ENCODE measurements around the gene MED16. TPM values are rescaled to one million over a fixed set of nuclear protein-coding genes. Genes with fewer than 3 reads are reported as not detected.

MED16 gene
- total and polyA plus RNA-seq, 2 of the 4 experiments (the other 2 are of a cell fraction): 8.1 to 40.2 TPM

- Histone ChIP-seq H4K91ac (ENCODE audit: insufficient read depth, low read depth, low read length) (no peak overlapping the region), H3K23ac (ENCODE audit: low read depth, low read length) (no peak overlapping the region), H2AK5ac (ENCODE audit: low read depth, low read length) (no peak overlapping the region), H3K27ac (ENCODE audit: insufficient read depth, low read length) (no peak overlapping the region), H2AK9ac (replicated peaks; ENCODE audit: low read depth, low read length, poor library complexity) (no peak overlapping the region), H3K4me1 (ENCODE audit: control insufficient read depth, insufficient read depth, low read length) (peaks cover 5% of the 10 kb centered on the region; the same call in 1 of the 2 replicates), H4K20me1 (ENCODE audit: insufficient read depth, low read length) (peaks cover 84% of the 10 kb centered on the region), H3K4ac (ENCODE audit: low read depth, low read length) (no peak overlapping the region), H3K18ac (ENCODE audit: low read depth, low read length) (no peak overlapping the region), H3K56ac (ENCODE audit: extremely low read depth, insufficient read depth, low read length) (no peak overlapping the region), H2BK20ac (ENCODE audit: low read depth, low read length) (no peak overlapping the region), H3K4me2 (ENCODE audit: low read depth, low read length) (no peak overlapping the region), H3K9me1 (ENCODE audit: insufficient read depth, low read length) (no peaks in the 10 kb centered on the region; the same call in 1 of the 2 replicates), H3K27me3 (ENCODE audit: control insufficient read depth, insufficient read depth, low read length) (no peaks in the 10 kb centered on the region), H3K14ac (replicated peaks; ENCODE audit: low read depth, low read length) (no peak overlapping the region), H3K9me3 (ENCODE audit: control insufficient read depth, insufficient read depth, low read length) (no peaks in the 10 kb centered on the region), H3K36me3 (ENCODE audit: control insufficient read depth, insufficient read depth, low read length) (peaks cover 15% of the 10 kb centered on the region), H4K5ac (ENCODE audit: low read depth, low read length) (no peak overlapping the region), H2BK5ac (ENCODE audit: low read depth, low read length, poor library complexity, severe bottlenecking) (no peak overlapping the region), H3K79me1 (ENCODE audit: low read depth in 1 of 2, low read length in 2 of 2) (peaks cover 12 to 76% of the 10 kb centered on the region in 2 experiments), H3K9ac (ENCODE audit: low read depth, low read length) (no peak overlapping the region), H2BK120ac (ENCODE audit: low read depth, low read length) (no peak overlapping the region), H2BK15ac (ENCODE audit: low read depth, low read length) (no peak overlapping the region), H4K8ac (ENCODE audit: low read depth in 2 of 2, low read length in 2 of 2) (no peak overlapping the region), H2AFZ (replicated peaks; ENCODE audit: low read length, poor library complexity) (no peak overlapping the region), H3K4me3 (ENCODE audit: insufficient read depth, low read depth, low read length) (no peak overlapping the region)
- intact Hi-C loops (cut with micrococcal nuclease) (no loop called here), dilution Hi-C loops (cut with HindIII; ENCODE audit: low sequenced_read_pairs, unreplicated experiment) (no loop called here), in situ Hi-C loops (cut with MboI; ENCODE audit: low sequenced_read_pairs) (no loop called here)
- no TSS peak for BruUV-seq (replicated peaks)
- 100% methylated on average over 2 of the region's 8 CpGs; no CpG with 5 or more reads in 1 of the 2 experiments for WGBS, 2 experiments (ENCODE audit: extremely low coverage in 2 of 2, insufficient read length in 1 of 2)
- POLR2A ChIA-PET (ENCODE audit: unreplicated experiment): interaction anchor here (0.6 kb wide), 1 partner anchor 11 kb away, joined by 3 read pairs; no protein-coding TSS in a partner anchor
- TF ChIP-seq, protein P1, sequence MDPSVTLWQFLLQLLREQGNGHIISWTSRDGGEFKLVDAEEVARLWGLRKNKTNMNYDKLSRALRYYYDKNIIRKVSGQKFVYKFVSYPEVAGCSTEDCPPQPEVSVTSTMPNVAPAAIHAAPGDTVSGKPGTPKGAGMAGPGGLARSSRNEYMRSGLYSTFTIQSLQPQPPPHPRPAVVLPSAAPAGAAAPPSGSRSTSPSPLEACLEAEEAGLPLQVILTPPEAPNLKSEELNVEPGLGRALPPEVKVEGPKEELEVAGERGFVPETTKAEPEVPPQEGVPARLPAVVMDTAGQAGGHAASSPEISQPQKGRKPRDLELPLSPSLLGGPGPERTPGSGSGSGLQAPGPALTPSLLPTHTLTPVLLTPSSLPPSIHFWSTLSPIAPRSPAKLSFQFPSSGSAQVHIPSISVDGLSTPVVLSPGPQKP (IDR thresholded peaks at IDR 0.05; ENCODE audit: borderline replicate concordance, low read depth, low read length): no peak
- TF ChIP-seq RCOR1 (IDR thresholded peaks at IDR 0.05; ENCODE audit: insufficient replicate concordance, low read length) (no peak), NFE2L2 (IDR thresholded peaks at IDR 0.05; ENCODE audit: low read depth, low read length) (no peak), CEBPB (IDR thresholded peaks at IDR 0.05; ENCODE audit: low read depth, low read length) (no peak), MAZ (IDR thresholded peaks at IDR 0.05; ENCODE audit: borderline replicate concordance, low read depth, low read length) (no peak), CTCF (conservative IDR thresholded peaks at IDR 0.05; ENCODE audit: low read depth, low read length) (no peak), FOS (IDR thresholded peaks at IDR 0.05; ENCODE audit: low read depth, low read length) (no peak), SMC3 (IDR thresholded peaks at IDR 0.05; ENCODE audit: low read depth, low read length) (no peak), MXI1 (IDR thresholded peaks at IDR 0.05; ENCODE audit: borderline replicate concordance, low read depth, low read length) (no peak)
- DNase-seq: no peak
- ATAC-seq (ENCODE audit: low read depth): no peak
- CTCF ChIA-PET: no interaction called here
Observed at GRCh38 chr19:904545-904944, 11.6 kb upstream of the MED16 start.

All from IMR-90 (cell line).